Measurements from ENCODE around the gene SRSF7.
"Not testable (repeated sequence)": the region's sequence is repeated elsewhere in the genome, so short reads cannot be mapped to it uniquely, and the experiment has no call there.

Gene SRSF7

GRCh38 chr2:38731684-38732221 is 19.4 kb downstream of the SRSF7 start:
- DNase-seq (ENCODE audit: low read depth) = no peak

- no peak for DNase-seq (ENCODE audit: low read depth)
These were observed 20.1 kb downstream of the SRSF7 start for GRCh38 chr2:38731090-38731489.

- no peak for DNase-seq (ENCODE audit: low read depth)
These were observed 22.5 kb downstream of the SRSF7 start for GRCh38 chr2:38728694-38729093.

GRCh38 chr2:38727661-38728060 is 23.5 kb downstream of the SRSF7 start:
- no peak for DNase-seq (ENCODE audit: low read depth)

GRCh38 chr2:38723173-38723572 is 28.0 kb downstream of the SRSF7 start:
- DNase-seq (ENCODE audit: low read depth) = no peak

- DNase-seq (ENCODE audit: low read depth) = peak; percentile 18
These were observed 28.7 kb downstream of the SRSF7 start for GRCh38 chr2:38722271-38723061.

GRCh38 chr2:38720613-38721241 is 30.4 kb downstream of the SRSF7 start:
- DNase-seq (ENCODE audit: low read depth) = no peak

GRCh38 chr2:38719706-38720105 is 31.5 kb downstream of the SRSF7 start:
- DNase-seq (ENCODE audit: low read depth) = no peak

GRCh38 chr2:38718601-38719000 is 32.6 kb downstream of the SRSF7 start:
- no peak for DNase-seq (ENCODE audit: low read depth)

GRCh38 chr2:38716185-38716584 is 35.0 kb downstream of the SRSF7 start:
- DNase-seq (ENCODE audit: low read depth) = no peak

GRCh38 chr2:38714941-38715340 is 36.2 kb downstream of the SRSF7 start:
- not testable (repeated sequence) for DNase-seq (ENCODE audit: low read depth)

GRCh38 chr2:38713338-38713737 is 37.8 kb downstream of the SRSF7 start:
- DNase-seq (ENCODE audit: low read depth) = no peak

- no peak for DNase-seq (ENCODE audit: low read depth)
These were observed 38.3 kb downstream of the SRSF7 start for GRCh38 chr2:38712871-38713270.

GRCh38 chr2:38712413-38712812 is 38.7 kb downstream of the SRSF7 start:
- DNase-seq (ENCODE audit: low read depth) = no peak

- no peak for DNase-seq (ENCODE audit: low read depth)
These were observed 39.6 kb downstream of the SRSF7 start for GRCh38 chr2:38711558-38711957.

- DNase-seq (ENCODE audit: low read depth) = peak; percentile 48
These were observed 41.5 kb downstream of the SRSF7 start for GRCh38 chr2:38709567-38710194.

- DNase-seq (ENCODE audit: low read depth) = no peak
These were observed 42.1 kb downstream of the SRSF7 start for GRCh38 chr2:38708900-38709566.

GRCh38 chr2:38708491-38708890 is 42.7 kb downstream of the SRSF7 start:
- DNase-seq (ENCODE audit: low read depth) = not testable (repeated sequence)

- DNase-seq (ENCODE audit: low read depth) = no peak
These were observed 44.3 kb downstream of the SRSF7 start for GRCh38 chr2:38706846-38707345.

- DNase-seq (ENCODE audit: low read depth) = no peak
These were observed 46.5 kb downstream of the SRSF7 start for GRCh38 chr2:38704664-38705063.

GRCh38 chr2:38703336-38703735 is 47.8 kb downstream of the SRSF7 start:
- not testable (repeated sequence) for DNase-seq (ENCODE audit: low read depth)

- DNase-seq (ENCODE audit: low read depth) = no peak
These were observed 48.7 kb downstream of the SRSF7 start for GRCh38 chr2:38702413-38702812.

Measured in T-helper 22 cell (primary cell).